HG03460 (cell line): ENCODE measurements around the gene CPXM2.

ENCODE experiments used
- ATAC-seq: cut with Tn5 transposase; IDR thresholded peaks from one replicate; pipeline ENCODE4 v1.9.1; 2021; ENCODE audit not compliant: unreplicated experiment

The CPXM2 gene

GRCh38 chr10:123891144-123892071 is at the start of gene CPXM2:
Gene CPXM2 (minus strand): TSS chr10:123891807. CDS start chr10:123891659, 148 bp downstream.
- ATAC-seq: no peak

DNA sequence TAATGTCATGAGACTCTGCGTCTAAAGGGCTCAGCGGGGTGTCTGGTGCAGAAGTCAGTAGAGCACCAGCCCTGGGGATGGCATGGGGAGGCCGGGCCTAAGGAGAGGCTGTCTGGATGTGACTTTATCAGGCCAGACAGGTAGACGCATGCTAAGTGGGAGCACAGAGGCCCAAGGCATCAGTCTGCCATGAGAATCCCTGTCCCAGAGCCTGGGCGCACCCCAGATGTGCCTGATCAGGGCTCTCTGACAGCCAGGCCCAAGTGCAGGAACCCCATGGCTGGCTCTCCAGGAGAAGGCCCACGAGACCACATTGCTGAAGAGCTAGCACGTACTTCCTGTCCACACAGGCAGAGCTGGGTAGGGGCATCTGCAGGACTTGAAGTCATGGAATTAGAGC is 48.0 kb upstream of the CPXM2 start:
- ATAC-seq: no peak

GRCh38 chr10:123938890-123939289 is 47.3 kb upstream of the CPXM2 start:
- ATAC-seq: no peak

- no peak for ATAC-seq
These were observed 44.8 kb upstream of the CPXM2 start for GRCh38 chr10:123936426-123936825.

GRCh38 chr10:123935680-123936079 is 44.1 kb upstream of the CPXM2 start:
- ATAC-seq: no peak

DNA sequence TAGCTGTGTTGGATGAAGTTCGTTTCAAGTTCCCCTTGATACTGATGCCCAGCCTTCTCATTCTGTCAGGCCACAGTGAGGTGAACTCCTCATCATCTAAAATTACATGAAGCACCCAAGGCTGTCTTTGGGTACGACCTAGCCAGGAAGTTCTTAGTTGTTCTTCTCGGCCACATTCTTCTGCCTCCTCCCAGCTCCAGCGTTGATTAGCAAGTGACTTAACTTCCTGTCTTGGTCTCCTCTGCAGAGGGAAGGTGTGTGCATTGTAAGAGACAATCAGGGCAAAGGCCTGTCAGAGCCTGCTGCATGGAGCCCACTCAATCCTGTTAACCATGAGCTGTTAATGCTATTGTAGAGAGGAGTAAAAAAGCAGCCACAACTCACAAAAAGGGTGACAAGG is 43.2 kb upstream of the CPXM2 start:
- no peak for ATAC-seq

GRCh38 chr10:123930340-123931001 is 38.9 kb upstream of the CPXM2 start:
- ATAC-seq: no peak

DNA sequence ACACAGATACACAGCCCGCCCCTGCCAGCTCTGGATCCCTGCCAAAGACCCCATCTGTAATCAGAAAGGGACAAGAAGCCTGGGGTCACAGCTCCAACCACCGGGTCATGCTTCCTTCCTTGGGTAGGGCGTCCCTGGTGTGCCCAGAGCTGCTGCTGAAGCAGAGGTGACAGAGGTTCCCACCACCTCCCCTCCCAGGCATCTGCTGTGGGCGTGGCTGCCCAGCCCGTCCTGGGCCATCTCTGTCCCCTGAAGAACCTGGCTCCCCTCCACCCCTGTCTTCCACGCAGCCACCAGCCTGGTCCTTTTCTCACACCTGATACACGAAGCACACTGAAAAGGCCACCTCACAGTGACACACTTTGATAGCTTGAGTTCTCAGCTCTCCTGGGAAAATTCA is 38.2 kb upstream of the CPXM2 start:
- no peak for ATAC-seq

GRCh38 chr10:123928427-123928826 is 36.8 kb upstream of the CPXM2 start:
- no peak for ATAC-seq

DNA sequence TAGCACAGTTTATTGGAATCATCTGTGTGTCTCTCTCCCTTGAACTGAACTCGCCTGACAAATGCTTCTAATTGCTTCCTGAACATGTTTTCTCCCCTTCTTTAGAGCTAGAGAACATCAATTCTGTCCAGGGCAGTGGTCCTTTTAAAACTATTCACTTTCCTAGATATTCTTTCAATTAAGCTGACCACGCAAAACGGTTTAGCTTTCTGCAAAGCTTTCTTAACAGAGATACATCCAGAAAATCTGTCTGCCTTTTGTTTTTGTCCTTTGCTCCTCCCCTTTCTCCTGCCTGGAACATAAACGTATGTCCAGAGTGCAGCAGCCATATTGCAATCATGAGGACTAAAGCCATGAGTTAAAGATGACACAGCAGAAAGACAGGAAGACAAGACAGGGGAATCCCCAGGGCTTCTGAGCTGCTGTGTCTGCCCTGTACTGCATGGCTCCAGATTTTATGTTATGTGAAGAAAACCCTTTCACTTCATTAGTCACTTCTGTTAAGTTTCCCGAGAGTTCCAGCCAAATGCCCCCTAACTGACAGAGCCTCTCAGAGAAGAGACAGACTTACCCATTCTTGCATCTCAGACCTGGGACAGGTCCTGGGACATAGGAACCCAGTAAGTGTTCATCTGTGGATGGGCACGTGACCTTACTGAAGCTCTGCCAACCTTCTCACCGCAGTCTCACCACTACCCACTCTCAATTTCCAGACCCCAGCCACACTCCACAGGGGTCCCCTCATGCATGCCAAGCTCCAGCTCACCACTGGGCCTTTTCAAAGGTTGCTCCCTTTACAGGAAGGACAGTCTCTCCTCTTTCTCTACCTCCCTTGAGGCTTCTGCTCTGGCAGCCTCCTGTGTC is 35.0 kb upstream of the CPXM2 start:
- ATAC-seq: peak; percentile 82

DNA sequence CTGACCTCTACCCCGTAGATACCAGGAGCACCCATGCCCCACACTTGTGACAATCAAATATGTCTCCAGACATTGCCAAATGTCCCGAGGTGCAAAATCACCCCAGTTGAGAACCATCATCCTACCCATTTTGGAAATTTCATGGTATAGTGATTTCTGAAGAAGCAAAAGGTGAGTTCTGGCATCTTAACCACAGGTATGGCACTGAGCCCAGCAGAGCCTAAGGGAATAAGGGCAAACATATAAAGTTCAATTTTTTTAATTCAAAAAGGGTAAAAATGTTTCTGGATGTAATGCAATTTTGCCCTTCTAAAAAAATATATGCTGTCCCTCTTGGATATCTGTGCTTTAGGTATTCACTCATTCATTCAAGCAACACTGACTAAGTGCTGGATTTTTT is 30.5 kb upstream of the CPXM2 start:
- ATAC-seq: no peak

DNA sequence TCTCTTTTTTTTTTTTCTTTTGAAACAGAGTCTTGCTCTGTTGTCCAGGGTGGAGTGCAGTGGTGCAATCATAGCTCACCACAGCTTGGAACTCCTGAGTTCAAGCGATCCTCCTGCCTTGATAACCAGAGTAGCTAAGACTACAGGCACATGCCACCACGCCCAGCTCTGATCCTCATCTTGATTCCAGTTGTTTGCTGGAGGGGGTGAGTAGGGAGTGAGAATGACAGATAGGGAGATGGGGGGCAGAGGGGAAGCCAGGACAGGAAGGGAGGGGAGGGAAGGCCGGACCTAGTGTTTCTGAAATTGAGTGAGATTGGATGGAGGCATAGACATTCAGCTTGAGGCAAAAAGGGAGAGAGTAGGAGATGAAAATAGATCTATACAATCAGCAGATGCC is 25.2 kb upstream of the CPXM2 start:
- ATAC-seq: no peak

GRCh38 chr10:123913688-123914268 is 22.2 kb upstream of the CPXM2 start:
- ATAC-seq: no peak

- no peak for ATAC-seq
These were observed 21.3 kb upstream of the CPXM2 start for GRCh38 chr10:123912871-123913270.

DNA sequence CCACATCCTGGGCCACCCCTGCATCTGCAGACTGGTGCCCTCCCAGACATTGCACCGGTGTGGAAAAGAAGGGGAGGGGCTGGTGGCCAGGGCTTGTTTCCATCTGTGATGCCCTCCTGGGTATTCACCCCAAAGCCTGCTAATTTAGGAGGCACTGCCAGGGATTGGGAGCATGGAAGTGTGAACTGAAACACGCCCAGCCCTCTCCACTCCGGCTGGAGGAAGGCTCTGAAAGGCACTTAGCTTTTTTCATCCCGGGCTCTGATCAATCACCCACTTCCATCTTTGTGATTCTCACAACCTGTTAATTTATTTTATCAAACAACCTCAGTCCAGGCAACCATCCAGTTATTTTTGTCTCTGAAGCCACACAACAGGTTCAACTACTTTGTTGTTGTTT is 20.9 kb upstream of the CPXM2 start:
- no peak for ATAC-seq

- no peak for ATAC-seq
These were observed 20.3 kb upstream of the CPXM2 start for GRCh38 chr10:123911866-123912265.

DNA sequence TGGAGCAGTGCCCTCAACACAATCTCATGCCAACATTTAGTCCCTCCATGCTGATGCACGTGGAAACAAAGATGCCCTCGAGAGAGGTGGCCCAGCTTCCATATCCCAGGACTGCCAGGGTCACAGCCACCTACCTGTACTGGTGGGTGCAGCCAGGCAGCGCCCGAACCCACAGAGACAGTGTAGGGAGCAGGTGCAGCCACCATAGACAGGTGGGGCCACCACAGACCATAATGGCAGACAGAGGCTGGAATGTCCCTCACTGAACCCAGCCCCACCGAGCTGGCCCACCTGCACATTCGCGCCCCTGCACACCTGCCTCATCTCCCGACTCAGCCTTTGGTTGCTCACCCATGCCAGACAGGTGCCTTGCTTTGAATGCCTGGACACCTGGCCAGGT is 18.3 kb upstream of the CPXM2 start:
- ATAC-seq: no peak

- ATAC-seq: no peak
These were observed 17.8 kb upstream of the CPXM2 start for GRCh38 chr10:123909426-123909825.

- ATAC-seq: no peak
These were observed 16.8 kb upstream of the CPXM2 start for GRCh38 chr10:123908379-123908778.

DNA sequence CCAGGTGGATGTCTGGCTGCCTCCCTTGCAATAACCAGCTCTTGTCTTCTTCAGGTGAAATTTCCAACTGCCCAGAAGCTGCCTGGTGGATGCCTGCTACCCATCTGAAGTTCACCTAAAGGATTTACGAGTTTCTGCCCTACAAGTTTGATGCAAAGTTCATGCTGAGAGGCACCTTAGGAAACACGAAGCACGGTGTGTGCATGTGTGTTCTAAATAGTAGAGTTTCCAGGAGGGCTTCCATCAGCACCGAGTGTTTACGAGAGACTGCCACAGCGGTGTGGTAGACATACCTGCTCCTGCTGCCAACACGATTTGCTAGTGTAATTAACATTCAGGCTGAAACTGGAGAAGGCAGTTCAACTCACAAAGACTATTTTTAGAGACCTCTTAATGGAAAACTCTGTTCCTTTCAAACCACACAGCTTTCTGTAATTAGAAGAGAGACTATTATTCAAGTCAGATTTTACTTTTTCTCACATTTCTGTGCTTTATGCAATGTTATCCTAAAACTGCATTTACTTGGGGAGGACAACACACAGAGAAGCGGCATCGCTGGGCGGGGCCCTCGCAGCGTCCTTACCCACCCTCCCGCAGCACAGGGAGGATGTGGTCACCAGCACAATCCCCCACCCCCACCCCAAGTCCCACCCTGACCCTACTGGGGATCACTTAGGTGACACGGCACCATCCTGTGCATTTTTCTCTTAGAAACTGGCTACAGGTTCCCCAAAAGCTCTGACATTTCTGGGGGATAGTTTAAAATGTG is 15.5 kb upstream of the CPXM2 start:
- ATAC-seq: no peak
